A549 (cell line): ENCODE results near the gene AFF3.

ENCODE experiments used
- MAZ ChIP-seq: fragments of 150-350 bp; IDR thresholded peaks from 2 replicates; pipeline ENCODE4 v1.6.1; 2014; ENCODE audit warnings: antibody characterized with exemption, low read depth, low read length, borderline replicate concordance
- POLR2A ChIP-seq: IDR thresholded peaks from 2 replicates; pipeline ENCODE4 v1.6.1; 2012; ENCODE audit warnings: mild to moderate bottlenecking, low read length
- SMC3 ChIP-seq: fragments of >200 bp; sonication (Bioruptor Twin); formaldehyde crosslinking; IDR thresholded peaks from 3 replicates; pipeline ENCODE4 v1.6.1; 2018; ENCODE audit warnings: inconsistent platforms

DNA sequence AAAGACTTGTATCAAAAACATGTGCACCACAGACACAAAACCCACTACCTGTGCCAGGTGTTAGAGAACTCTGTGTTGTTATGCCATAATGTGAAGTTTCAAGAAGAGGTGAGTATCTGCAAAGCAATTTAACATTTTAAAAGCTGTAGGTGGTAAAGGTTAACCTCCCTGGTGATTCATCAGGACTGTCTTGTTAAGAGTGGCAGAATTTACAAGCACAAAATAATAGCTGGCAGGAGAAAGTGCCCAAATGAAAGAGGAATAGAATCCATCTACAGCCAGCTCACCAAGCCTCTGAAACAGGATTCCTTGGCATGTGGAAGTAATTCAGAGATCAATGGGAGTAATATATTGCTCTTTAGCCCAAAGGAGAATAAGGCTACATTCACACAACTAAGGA, 230.7 kb downstream of the AFF3 start:
- TF ChIP-seq SMC3 = no peak
- no peak for TF ChIP-seq MAZ
- TF ChIP-seq POLR2A = no peak
